GM12878 (cell line): ENCODE data around the gene RAB3GAP1. TPM values are rescaled to one million over a fixed set of nuclear protein-coding genes. Genes with fewer than 3 reads are reported as not detected.

ENCODE experiments used
- ATAC-seq: fragments of 200-7000 bp; cut with Tn5 transposase; 3 replicates; pipeline ENCODE4 v1.9.1; 2020; ENCODE audit warnings: mild to moderate bottlenecking, moderate library complexity
- BruUV-seq: library from RNA; stranded (reverse); fragments of 400-500 nt; replicated peaks from 2 replicates; lab custom pipeline; 2021; lab: Mats Ljungman, UMichigan
- CTCF ChIA-PET: fragments of 300-600 bp; sonication (Branson Sonifier 250); formaldehyde crosslinking; extraction: SDS; loops from one replicate; lab custom pipeline; 2021; ENCODE audit warnings: inconsistent platforms; lab: Yijun Ruan, JAX
- POLR2A ChIA-PET: fragments of 350-600 bp; formaldehyde crosslinking; extraction: SDS; loops from one replicate; lab custom pipeline; 2021; ENCODE audit warnings: inconsistent platforms; lab: Charles Lee
- RAD21 ChIA-PET: fragments of 300-600 bp; sonication (Branson Sonifier 250); formaldehyde crosslinking; loops from one replicate; lab custom pipeline; 2023; ENCODE audit warnings: antibody characterized with exemption; ENCODE audit not compliant: unreplicated experiment; lab: Charles Lee
- SMC1A ChIA-PET: fragments of 300-600 bp; sonication (Branson Sonifier 250); formaldehyde crosslinking; loops from one replicate; lab custom pipeline; 2023; ENCODE audit not compliant: unreplicated experiment, uncharacterized antibody; lab: Charles Lee
- DNase-seq: peaks from one replicate; pipeline ENCODE4 v3.0.0-alpha.2; 2011; ENCODE audit warnings: low read depth, low spot score
- FAIRE-seq: peaks from 3 replicates; lab custom pipeline; 2011; peaks lifted over from hg19 to GRCh38; lab: Jason Lieb, UNC
- H2AFZ ChIP-seq: 2 replicates; pipeline ENCODE4 v1.6.0; 2011; ENCODE audit warnings: low read depth, low read length, control low read depth; ENCODE audit not compliant: control insufficient read depth
- H3K27ac ChIP-seq: 2 replicates; pipeline ENCODE4 v1.5.1; 2011; ENCODE audit warnings: control low read depth; ENCODE audit not compliant: control insufficient read depth, insufficient read depth
- H3K27me3 ChIP-seq, 2 experiments: replicated peaks in 1 of 2; 2 replicates each; pipeline versions ENCODE4 v1.6.0 to v1.6.1; 2011; ENCODE audit warnings: low read length in 1 of 2; ENCODE audit not compliant: control insufficient read depth in 2 of 2, insufficient read depth in 2 of 2
- H3K36me3 ChIP-seq, 2 experiments: 2 replicates each; pipeline ENCODE4 v1.5.1; 2011; ENCODE audit warnings: low read length in 1 of 2; ENCODE audit not compliant: control insufficient read depth in 2 of 2, insufficient read depth in 2 of 2
- H3K4me1 ChIP-seq: 2 replicates; pipeline ENCODE4 v1.6.1; 2011; ENCODE audit warnings: mild to moderate bottlenecking, low read length, moderate library complexity, mixed read lengths; ENCODE audit not compliant: control insufficient read depth, insufficient read depth
- H3K4me2 ChIP-seq: 2 replicates; pipeline ENCODE4 v1.6.0; 2011; ENCODE audit warnings: control low read depth; ENCODE audit not compliant: control insufficient read depth, insufficient read depth
- H3K4me3 ChIP-seq: fragments of 200-600 bp; sonication (generic); 2 replicates; pipeline ENCODE4 v1.5.1; 2016
- H3K79me2 ChIP-seq: 2 replicates; pipeline ENCODE4 v1.6.0; 2011; ENCODE audit warnings: low read length; ENCODE audit not compliant: control insufficient read depth, insufficient read depth
- H3K9ac ChIP-seq: 2 replicates; pipeline ENCODE4 v1.8.0; 2011; ENCODE audit warnings: low read length, control low read depth, mixed read lengths; ENCODE audit not compliant: control insufficient read depth, insufficient read depth
- H3K9me3 ChIP-seq: replicated peaks from 3 replicates; pipeline ENCODE4 v1.5.1; 2011; ENCODE audit warnings: mild to moderate bottlenecking, low read length; ENCODE audit not compliant: control insufficient read depth, insufficient read depth
- H4K20me1 ChIP-seq: 2 replicates; pipeline ENCODE4 v1.6.0; 2011; ENCODE audit not compliant: control insufficient read depth, insufficient read depth
- CBX5 ChIP-seq: sonication (generic); IDR thresholded peaks from 2 replicates; pipeline ENCODE4 v1.6.1; 2016; ENCODE audit warnings: low read depth, moderate library complexity, mild to moderate bottlenecking, inconsistent platforms
- CTCF ChIP-seq, 3 experiments: IDR thresholded peaks in 2 of 3; conservative IDR thresholded peaks in 1 of 3; 2 replicates each; pipeline ENCODE4 v1.5.1; 2011; ENCODE audit warnings: low read depth in 3 of 3, low read length in 3 of 3, mild to moderate bottlenecking in 3 of 3, control low read depth in 2 of 3, moderate library complexity in 2 of 3, inconsistent platforms in 1 of 3, mixed read lengths in 1 of 3; ENCODE audit not compliant: control insufficient read depth in 2 of 3, insufficient read depth in 1 of 3; ENCODE audit errors: extremely low read depth in 1 of 3
- ESRRA ChIP-seq: IDR thresholded peaks from 2 replicates; pipeline ENCODE4 v1.6.1; 2012; ENCODE audit warnings: mild to moderate bottlenecking, low read length, improper control_type of control experiment
- HCFC1 ChIP-seq: fragments of 150-350 bp; IDR thresholded peaks from 2 replicates; pipeline ENCODE4 v1.6.1; 2014; ENCODE audit warnings: low read length
- IKZF2 ChIP-seq, 2 experiments: fragments of 450-650 bp; IDR thresholded peaks; 2 replicates each; pipeline ENCODE4 v1.6.1; 2017; ENCODE audit warnings: mild to moderate bottlenecking in 2 of 2, moderate library complexity in 2 of 2
- IRF5 ChIP-seq: fragments of 450-650 bp; IDR thresholded peaks from 2 replicates; pipeline ENCODE4 v1.6.1; 2017; ENCODE audit warnings: borderline replicate concordance
- NR2C1 ChIP-seq: fragments of 450-650 bp; IDR thresholded peaks from 2 replicates; pipeline ENCODE4 v1.6.1; 2017; ENCODE audit warnings: antibody characterized with exemption, mild to moderate bottlenecking, moderate library complexity
- PKNOX1 ChIP-seq: fragments of 450-650 bp; IDR thresholded peaks from 2 replicates; pipeline ENCODE4 v1.6.1; 2016; ENCODE audit warnings: mild to moderate bottlenecking
- POLR2AphosphoS2 ChIP-seq: IDR thresholded peaks from 2 replicates; pipeline ENCODE4 v1.6.1; 2011; ENCODE audit warnings: low read depth, mild to moderate bottlenecking, low read length, improper control_type of control experiment, moderate library complexity
- POU2F2 ChIP-seq: IDR thresholded peaks from 3 replicates; pipeline ENCODE4 v1.6.1; 2011; ENCODE audit warnings: low read depth, mild to moderate bottlenecking, low read length, borderline replicate concordance
- SKIL ChIP-seq: fragments of 450-650 bp; IDR thresholded peaks from 2 replicates; pipeline ENCODE4 v1.6.1; 2017; ENCODE audit warnings: mild to moderate bottlenecking, low read depth, inconsistent platforms; ENCODE audit not compliant: poor library complexity, severe bottlenecking
- ZBTB33 ChIP-seq: fragments of 450-650 bp; IDR thresholded peaks from 2 replicates; pipeline ENCODE4 v1.6.1; 2017; ENCODE audit warnings: mild to moderate bottlenecking
- WGBS: methylation state at CpG from one replicate; pipeline ENCODE4 v1.1.6; 2016; ENCODE audit warnings: low lambda C conversion rate; ENCODE audit not compliant: insufficient replicate concordance, insufficient coverage; ENCODE audit errors: missing lambda C conversion rate; 5-methylcytosine and 5-hydroxymethylcytosine counted together
- in situ Hi-C: fragments of 300-500 bp; cut with MboI; formaldehyde crosslinking; loops from 9 replicates; pipeline ENCODE4 v1.14.3; 2018; ENCODE audit warnings: mixed read lengths
- intact Hi-C: fragments of 100-400 bp; cut with micrococcal nuclease; formaldehyde crosslinking; loops from one replicate; pipeline ENCODE4 v1.14.2; 2022; ENCODE audit not compliant: unreplicated experiment
- polyA plus RNA-seq, 11 experiments: library from polyadenylated mRNA; depleted of rRNA in 4 of 11; unstranded in 6 of 11; stranded (reverse) in 5 of 11; fragments of >200 nt; fragmentation: Nextera tagmentation in 4 of 11; fragmentation: Illumina TruSeq in 1 of 11; extraction: Ambion mirVana in 4 of 11; extraction: Trizol in 1 of 11; gene quantifications; 1 replicate in 1 of 11; 2 replicates in 10 of 11; pipeline versions ENCODE4 v1.2.1 to v1.2.3, GENCODE V29; 2011 to 2016; ENCODE audit warnings: inconsistent platforms in 2 of 11, missing spikeins in 2 of 11, low read depth in 1 of 11
- total RNA-seq, 4 experiments: library from RNA; depleted of rRNA in 3 of 4; stranded (reverse); fragments of >200 nt in 3 of 4; fragmentation: Illumina TruSeq in 1 of 4; extraction: Trizol in 1 of 4; gene quantifications; 2 replicates each; pipeline versions ENCODE4 v1.2.1 to v1.2.3, GENCODE V29; 2013 to 2021

Gene RAB3GAP1
- total and polyA plus RNA-seq, 10 of the 15 experiments (the other 5 are each of a cell fraction or from before 2014, with no cell fraction given) = 13.7 to 36.9 (median 21.0) TPM

- SMC1A ChIA-PET = interaction anchor here (0.8 to 1.4 kb wide), 3 partner anchors 9 to 138 kb away, joined by 3 to 7 read pairs (median 3); no protein-coding TSS in a partner anchor
- in situ Hi-C loops = no loop called here
- no peak for DNase-seq
- POLR2A ChIA-PET = interaction anchor here (0.6 to 1.1 kb wide), 2 partner anchors 477 to 482 kb away, joined by 3 to 6 read pairs; partner anchors contain the start of gene R3HDM1
- no TSS peak for BruUV-seq
- H3K9ac ChIP-seq = no peak overlapping the region; the same call in 1 of the 2 replicates
- no peak for FAIRE-seq
- CTCF ChIA-PET = interaction anchor here (0.6 to 2.3 kb wide), 3 partner anchors 51 to 655 kb away, joined by 3 to 6 read pairs (median 5); no protein-coding TSS in a partner anchor
- no peaks in the 10 kb centered on the region for H4K20me1 ChIP-seq
- WGBS = 97% methylated on average over 2 of the region's 2 CpGs
- H3K27me3 ChIP-seq = no peaks in the 10 kb centered on the region
- H3K4me1 ChIP-seq = no peaks in the 10 kb centered on the region
- H3K4me2 ChIP-seq = peak overlapping the region; percentile 64
- no peaks in the 10 kb centered on the region; a peak in 1 of 4 replicates for H3K36me3 ChIP-seq
- H3K27ac ChIP-seq = no peak overlapping the region
- TF ChIP-seq ZBTB33 = no peak
- TF ChIP-seq IKZF2 (IDR thresholded peaks at IDR 0.05) = no peak
- TF ChIP-seq POLR2AphosphoS2 = no peak
- TF ChIP-seq SKIL = no peak
- no peak for TF ChIP-seq NR2C1
- no peak for TF ChIP-seq CTCF (IDR thresholded peaks at IDR 0.05 in 2 of 3, conservative IDR thresholded peaks at IDR 0.05 in 1 of 3; ENCODE audit: control insufficient read depth in 2 of 3, extremely low read depth in 1 of 3, insufficient read depth in 1 of 3, low read depth in 3 of 3, low read length in 3 of 3)
- no peak for TF ChIP-seq POU2F2
- TF ChIP-seq ESRRA = no peak
- TF ChIP-seq IRF5 = no peak
- TF ChIP-seq HCFC1 = no peak
- no peak for TF ChIP-seq PKNOX1
- TF ChIP-seq CBX5 = no peak
- TF ChIP-seq, all 136 proteins: peak for 0
- Histone ChIP-seq H3K9me3 (no peaks in the 10 kb centered on the region), H3K79me2 (peaks cover 49% of the 10 kb centered on the region), H2AFZ (no peak overlapping the region), H3K4me3 (no peak overlapping the region)
- intact Hi-C loops = no loop called here
- RAD21 ChIA-PET = interaction anchor here (0.6 to 1.3 kb wide), 4 partner anchors 69 to 476 kb away, joined by 3 to 5 read pairs (median 4); partner anchors contain the start of genes R3HDM1 and ZRANB3
- no peak for ATAC-seq
Measured at GRCh38 chr2:135055182-135055786, 3.2 kb downstream of the RAB3GAP1 start.
